ENCODE measurements around the gene PNMA6A. TPM values are rescaled to one million over a fixed set of nuclear protein-coding genes. Genes with fewer than 3 reads are reported as not detected.
"Not testable (repeated sequence)": the region's sequence is repeated elsewhere in the genome, so short reads cannot be mapped to it uniquely, and the experiment has no call there.

Gene PNMA6A
- polyA plus RNA-seq, 3 donors: 13.1 to 16.5 (median 15.5) TPM

DNA sequence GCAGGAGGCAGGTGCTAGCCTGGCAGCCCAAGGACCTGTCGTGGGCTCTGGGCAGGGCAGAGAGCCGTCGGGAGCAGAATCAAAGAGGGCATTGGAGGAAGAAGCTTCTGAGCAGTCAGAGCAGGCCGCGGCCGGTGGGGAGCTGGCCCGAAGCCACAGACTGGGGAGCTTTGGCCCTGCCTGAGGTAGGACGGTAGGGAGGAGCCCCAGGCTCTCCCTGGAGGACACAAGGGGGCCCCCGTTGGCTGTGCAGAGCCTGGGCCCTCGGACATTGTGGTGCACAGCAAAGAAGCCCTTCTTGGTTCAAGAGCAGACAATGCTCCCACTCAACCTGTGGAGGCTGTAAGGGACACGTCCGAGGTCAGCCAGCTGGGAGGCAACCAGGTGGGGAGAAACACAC lies 5.9 kb upstream of the PNMA6A start:
- DNase-seq: not testable (repeated sequence)

DNA sequence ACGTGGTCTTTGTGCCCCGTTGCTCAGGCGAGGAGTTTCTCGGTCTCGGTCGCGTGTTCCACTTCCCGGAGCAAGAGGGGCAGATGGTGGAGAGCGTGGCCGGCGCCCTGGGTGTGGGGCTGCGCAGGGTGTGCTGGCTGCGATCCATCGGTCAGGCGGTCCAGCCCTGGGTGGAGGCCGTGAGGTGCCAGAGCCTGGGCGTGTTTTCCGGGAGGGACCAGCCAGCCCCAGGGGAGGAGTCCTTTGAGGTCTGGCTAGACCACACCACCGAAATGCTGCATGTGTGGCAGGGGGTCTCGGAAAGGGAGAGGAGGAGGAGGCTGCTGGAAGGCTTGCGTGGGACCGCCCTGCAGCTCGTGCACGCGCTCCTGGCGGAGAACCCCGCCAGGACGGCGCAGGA lies 1.1 kb downstream of the PNMA6A start:
- not testable (repeated sequence) for DNase-seq

DNA sequence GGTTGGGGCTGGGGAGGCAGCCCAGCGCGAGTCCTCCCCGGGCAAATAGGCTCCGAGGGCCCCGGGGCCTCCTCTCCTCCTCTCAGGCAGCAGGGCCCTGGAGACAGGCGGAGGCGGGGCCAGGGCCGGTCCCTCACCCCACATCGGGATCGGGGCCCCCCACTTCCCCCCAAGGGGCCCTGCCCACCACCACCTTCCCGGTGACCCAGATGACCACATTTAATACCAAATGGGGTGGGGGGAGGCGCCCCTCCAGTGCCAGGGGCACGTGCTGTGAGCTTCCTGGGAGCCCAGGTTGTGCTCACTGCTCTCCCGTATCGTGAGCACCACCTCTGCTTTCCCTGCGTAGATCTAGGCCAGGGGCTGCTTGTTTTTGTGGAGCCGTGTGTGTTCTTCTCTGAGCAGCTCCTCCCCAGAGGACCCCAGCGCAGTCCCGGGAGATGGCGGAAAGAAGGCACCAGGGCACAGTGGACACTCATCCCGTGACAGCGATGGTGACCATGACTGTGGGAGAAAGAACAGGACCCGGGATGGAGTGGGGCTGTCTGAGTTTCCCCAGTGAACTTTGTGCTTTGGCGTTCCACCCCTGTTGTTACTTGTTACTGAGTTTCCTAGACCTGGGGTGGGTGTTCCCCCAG lies 2.1 kb downstream of the PNMA6A start:
- DNase-seq: no peak

DNA sequence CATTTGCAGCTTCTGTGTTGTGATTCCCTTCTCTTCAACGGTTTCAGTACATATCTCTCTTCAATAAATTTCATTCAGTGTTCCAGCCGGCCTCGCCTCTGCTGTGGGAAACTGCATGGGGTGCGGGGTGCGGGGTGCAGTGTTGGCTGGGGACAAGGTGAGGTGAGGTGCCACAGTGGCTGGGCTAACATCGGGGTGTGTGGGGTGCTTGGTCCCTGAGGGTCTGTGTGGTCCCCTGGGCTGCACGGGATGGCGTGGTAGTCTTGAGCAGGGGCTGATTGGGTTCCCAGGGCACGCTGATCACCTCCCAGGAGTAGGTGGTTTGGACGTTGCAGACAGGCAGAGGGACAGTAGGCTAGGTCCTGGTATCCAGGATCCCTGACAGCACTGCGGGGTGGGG lies 2.7 kb downstream of the PNMA6A start:
- DNase-seq: no peak

DNA sequence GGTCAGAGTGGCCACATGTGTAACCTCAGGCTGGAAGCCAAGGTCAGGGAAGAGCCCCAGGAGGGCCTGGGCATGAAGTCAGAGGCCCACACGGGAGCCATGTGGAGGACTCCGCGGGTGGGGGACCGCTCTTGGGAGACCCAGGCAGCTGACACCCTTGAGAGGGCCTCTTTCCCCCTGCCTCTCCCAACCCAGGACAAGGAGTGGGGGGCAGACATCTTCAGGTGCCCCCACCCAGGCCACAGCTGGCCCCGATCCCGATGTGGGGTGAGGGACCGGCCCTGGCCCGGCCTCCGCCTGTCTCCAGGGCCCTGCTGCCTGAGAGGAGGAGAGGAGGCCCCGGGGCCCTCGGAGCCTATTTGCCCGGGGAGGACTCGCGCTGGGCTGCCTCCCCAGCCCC lies 3.1 kb downstream of the PNMA6A start:
- no peak for DNase-seq

DNA sequence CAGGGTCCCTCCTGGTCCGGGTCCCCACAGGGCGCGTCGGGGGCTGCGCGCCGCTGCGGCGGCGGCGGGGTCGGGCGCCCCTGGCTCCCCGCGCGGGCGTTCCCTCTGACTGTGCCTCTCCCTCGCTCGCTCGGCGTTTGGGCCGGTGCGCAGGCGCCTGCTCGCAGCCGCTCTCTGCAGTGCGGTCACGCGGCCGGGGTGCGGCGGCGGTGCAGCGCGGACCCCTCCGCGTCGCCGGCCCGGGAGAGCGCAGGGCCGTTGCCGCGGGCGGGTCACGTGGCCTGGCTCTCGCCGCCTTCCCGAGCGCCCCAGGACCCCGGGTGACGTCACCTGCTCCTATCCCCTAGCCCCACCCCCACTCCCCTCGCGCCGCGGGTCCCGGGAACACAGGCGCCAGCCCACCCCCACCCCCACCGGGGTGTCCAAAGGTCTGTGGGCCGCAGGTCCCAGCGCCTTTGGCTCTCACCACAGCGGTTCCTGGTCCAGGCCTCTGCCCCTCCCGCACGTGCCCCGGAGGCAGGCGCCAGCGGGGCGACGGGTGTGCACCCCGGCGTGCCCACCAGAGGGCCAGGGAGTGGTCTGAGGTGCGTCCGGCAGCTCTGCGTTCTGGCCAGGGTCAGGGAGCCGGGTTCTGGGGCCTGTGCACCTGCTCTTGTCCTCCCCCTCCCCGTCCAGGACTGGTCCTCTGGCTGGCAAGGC lies 5.3 kb downstream of the PNMA6A start:
- not testable (repeated sequence) for DNase-seq

DNA sequence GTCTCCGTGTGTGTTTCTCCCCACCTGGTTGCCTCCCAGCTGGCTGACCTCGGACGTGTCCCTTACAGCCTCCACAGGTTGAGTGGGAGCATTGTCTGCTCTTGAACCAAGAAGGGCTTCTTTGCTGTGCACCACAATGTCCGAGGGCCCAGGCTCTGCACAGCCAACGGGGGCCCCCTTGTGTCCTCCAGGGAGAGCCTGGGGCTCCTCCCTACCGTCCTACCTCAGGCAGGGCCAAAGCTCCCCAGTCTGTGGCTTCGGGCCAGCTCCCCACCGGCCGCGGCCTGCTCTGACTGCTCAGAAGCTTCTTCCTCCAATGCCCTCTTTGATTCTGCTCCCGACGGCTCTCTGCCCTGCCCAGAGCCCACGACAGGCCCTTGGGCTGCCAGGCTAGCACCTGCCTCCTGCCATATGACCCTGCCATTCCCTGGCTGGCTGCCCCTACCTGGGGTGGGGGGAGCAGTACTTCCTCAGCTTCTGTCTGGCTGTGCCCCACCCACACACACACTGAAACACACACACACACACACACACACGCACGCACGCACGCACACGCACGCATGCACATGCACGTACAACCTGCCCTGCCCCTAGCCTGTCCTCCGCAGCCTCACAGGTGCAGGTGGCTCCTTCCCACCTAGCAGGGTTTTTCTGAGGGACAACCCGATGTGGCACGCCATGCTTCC lies 11.1 kb downstream of the PNMA6A start:
- DNase-seq: not testable (repeated sequence)

DNA sequence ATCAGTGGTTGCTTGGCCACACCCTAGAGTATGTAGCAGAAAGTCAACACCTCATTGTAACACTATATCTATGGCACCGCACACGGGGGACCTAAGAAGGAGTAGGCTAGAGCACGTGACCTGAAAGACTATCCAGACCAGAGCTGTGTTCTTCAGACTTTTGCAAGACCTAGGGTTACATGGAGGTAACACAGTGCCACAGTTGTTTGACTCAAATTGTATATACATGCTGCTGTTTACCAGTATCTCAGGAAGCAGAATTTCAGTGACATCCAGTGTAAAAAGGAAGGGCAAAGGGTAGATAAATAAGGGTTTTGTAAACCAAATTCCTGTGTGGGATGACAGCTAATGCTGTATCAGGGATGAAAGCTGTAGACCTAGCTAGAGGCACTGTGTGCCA lies 30.2 kb downstream of the PNMA6A start:
- no peak for DNase-seq

DNA sequence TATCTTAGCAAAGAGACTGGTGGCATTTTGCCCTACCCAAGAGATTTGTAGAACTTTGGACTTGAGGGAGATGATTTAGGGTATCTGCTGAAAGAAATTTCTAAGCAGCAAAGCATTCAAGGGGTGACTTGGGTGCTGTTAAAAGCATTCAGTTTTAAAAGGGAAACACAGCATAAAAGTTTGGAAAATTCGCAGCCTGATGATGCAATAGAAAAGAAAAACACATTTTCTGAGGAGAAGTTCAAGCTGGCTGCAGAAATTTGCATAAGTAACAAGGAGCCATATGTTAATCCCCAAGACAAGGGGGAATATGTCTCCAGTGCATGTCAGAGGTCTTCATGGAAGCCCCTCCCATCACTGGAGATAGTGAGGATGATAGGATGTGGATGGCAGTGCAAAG lies 32.7 kb downstream of the PNMA6A start:
- DNase-seq: not testable (repeated sequence)

DNA sequence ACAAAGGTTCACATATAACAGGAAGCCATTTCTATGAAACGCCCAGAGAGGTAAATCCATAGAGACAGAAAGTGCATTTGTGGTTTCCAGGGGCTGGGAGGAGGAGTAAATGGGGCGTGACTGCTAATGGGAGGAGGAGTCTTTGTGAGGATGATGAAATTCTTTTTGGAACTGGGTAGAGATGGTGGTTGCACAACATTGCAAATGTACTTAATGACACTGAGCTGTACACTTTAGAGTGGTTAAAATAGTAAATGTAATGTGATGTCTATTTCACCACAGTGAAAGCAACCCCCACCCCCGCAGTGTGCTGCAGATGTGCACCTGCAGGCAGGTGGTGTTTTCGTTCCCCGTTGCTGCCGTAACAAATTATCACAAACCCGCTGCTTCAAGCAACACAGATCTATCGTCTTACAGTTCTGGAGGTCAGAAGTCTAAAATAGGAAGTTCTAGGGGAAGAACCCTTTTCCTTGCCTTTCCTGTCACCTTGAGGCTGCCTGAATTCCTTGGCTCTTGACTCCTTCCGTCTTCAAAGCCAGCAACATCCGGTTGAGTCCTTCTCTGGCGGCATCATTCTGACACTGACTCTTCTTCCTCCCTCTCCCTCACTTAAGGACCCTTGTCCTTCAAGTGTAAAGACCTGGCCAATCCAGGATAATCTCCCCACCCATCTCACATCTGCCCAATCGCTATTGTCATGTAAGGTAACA lies 34.0 kb downstream of the PNMA6A start:
- DNase-seq: not testable (repeated sequence)

DNA sequence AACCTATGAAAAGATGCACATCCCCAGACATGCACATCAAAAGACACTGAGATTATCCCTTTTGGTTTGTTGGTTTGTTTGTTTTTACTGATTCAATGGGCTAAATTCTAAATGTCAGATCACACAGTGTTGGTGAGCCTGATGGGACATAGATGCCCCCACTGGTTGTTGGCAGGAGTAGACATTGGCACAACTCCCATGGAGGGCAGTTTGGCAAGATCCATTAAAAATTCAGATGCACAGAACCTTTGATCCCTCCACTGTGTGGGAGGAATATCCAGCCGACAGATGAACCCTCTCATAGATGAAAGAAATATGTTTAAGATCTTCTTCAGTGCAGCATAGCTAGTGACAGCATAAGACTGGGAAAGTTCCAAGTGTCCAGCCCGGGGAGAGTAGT lies 38.5 kb downstream of the PNMA6A start:
- DNase-seq: not testable (repeated sequence)

DNA sequence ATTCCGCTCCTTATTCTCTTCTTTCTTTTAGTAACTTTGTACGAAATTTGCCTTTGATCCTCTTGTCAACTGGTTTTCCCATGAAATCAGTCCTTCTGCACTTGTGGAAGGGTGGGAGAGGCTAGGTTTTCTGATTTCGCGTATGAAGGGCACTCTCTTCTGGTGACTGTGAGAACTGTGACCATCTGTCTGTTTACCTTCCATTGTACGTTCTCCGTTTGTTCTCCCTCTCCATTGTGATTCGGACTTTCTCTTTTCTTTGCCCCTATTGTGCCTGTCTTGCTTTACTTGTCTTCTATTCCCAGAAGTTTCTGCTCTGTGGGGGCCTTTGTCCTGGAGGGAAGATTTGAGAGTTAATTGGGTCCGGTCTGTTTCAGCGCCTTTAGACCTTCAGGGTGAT lies 41.6 kb downstream of the PNMA6A start:
- DNase-seq: not testable (repeated sequence)

DNA sequence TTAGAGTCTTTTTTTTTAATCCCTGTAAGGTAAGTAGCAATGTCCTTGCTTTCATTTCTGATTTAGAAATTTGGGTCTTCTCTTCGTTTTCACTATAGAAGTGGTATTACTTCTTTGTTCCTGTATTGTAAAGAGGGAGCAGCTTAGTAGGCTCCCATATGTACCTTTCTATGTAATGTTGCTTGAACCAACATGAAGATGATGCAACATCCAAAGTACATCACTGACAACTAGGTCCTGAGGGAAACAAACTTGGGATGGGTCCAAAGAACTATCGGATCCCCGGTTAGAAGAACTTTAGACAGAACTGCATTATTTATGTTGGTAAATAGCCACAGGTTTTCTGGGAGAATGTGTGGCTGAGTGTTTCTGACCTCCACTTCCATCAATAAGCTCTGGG lies 45.5 kb downstream of the PNMA6A start:
- not testable (repeated sequence) for DNase-seq

DNA sequence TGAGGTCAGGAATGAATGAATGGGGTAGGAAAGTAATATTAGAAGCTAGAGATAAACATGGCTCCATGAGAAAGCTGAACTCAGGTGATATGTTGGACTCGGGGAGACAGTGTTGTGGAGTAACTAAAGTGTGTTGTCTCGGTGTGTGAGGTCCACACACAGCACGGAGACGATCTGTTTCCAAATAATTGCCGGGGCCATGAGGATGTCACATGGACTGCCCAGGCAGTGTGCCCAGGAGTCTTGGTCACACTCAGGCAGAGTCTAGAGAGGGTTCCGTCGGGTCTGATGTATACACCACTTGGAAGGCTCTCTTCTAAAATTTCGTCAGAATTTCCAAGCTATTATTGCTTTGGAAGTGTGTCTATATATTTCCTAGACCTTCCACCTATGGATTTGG lies 48.0 kb downstream of the PNMA6A start:
- not testable (repeated sequence) for DNase-seq

DNA sequence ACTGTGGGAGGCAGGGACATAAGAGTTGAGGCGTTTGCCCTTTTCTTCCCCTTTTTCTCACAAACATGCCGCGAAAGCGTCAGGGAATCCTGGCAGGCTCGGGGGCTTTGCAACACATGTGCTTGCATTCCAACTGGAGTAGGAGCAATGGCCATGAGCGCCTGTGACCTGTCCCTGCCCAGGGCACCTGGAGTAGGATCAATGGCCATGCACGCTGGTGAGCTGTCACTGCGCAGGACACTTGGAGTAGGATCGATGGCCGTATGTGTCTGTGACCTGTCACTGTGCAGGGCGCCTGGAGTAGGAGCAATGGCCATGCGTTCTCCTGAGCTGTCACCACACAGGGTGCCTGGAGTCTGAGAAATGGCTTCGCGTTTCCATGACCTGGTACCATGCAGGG lies 51.2 kb downstream of the PNMA6A start:
- not testable (repeated sequence) for DNase-seq

Other genes with a start within 250 kb of the PNMA6A start
- gene CETN2, start 241.7 kb upstream of the PNMA6A start, polyA plus RNA-seq (ENCODE audit: insufficient read length in 3 of 3): 100 to 1,000 TPM; 101 to 119 (median 114) TPM
- gene NSDHL, start 241.4 kb upstream of the PNMA6A start, polyA plus RNA-seq (ENCODE audit: insufficient read length in 3 of 3): 10 to 100 TPM; 28.1 to 31.6 (median 28.9) TPM
- 10 to 100 TPM; 40.6 to 47.1 (median 44.6) TPM for gene ZNF185, start 174.4 kb upstream of the PNMA6A start, polyA plus RNA-seq (ENCODE audit: insufficient read length in 3 of 3)
- gene PNMA5, start 78.3 kb upstream of the PNMA6A start, polyA plus RNA-seq (ENCODE audit: insufficient read length in 3 of 3): under 1 TPM; 0.36 to 0.64 (median 0.51) TPM
- gene PNMA3, start 16.0 kb upstream of the PNMA6A start, polyA plus RNA-seq (ENCODE audit: insufficient read length in 3 of 3): 10 to 100 TPM; 29.4 to 41.4 (median 32.5) TPM
- not detected for gene MAGEA1, start 106.8 kb downstream of the PNMA6A start, polyA plus RNA-seq (ENCODE audit: insufficient read length in 3 of 3)
- gene PNMA6F, start 249.3 kb downstream of the PNMA6A start, polyA plus RNA-seq (ENCODE audit: insufficient read length in 3 of 3): under 1 TPM; 0.22 to 0.44 (median 0.27) TPM

All from renal pelvis (tissue), 4 donors.